Caco-2 (cell line): ENCODE results near the gene SDR39U1. TPM values are rescaled to one million over a fixed set of nuclear protein-coding genes. Genes with fewer than 3 reads are reported as not detected.
A peak's percentile ranks its signal among the peaks of the same experiment; 100 is the strongest.

Source experiments
- BruUV-seq: library from RNA; stranded (reverse); fragments of 400-500 nt; replicated peaks from 2 replicates; lab custom pipeline; 2021; lab: Mats Ljungman, UMichigan
- CTCF ChIA-PET: fragments of 300-600 bp; sonication (Branson Sonifier 250); formaldehyde crosslinking; loops from one replicate; lab custom pipeline; 2022; ENCODE audit warnings: antibody characterized with exemption; lab: Charles Lee
- POLR2A ChIA-PET: fragments of 300-600 bp; sonication (Branson Sonifier 250); formaldehyde crosslinking; loops from one replicate; lab custom pipeline; 2022; ENCODE audit warnings: antibody characterized with exemption; lab: Charles Lee
- DNase-seq, 2 experiments: peaks; one replicate each; pipeline versions ENCODE4 v3.0.0 to v3.0.0-alpha.2; 2020 to 2022
- H3K27me3 ChIP-seq: replicated peaks from 2 replicates; pipeline ENCODE4 v1.6.0; 2011; ENCODE audit warnings: low read length; ENCODE audit not compliant: control insufficient read depth, insufficient read depth
- H3K36me3 ChIP-seq: 2 replicates; pipeline ENCODE4 v1.5.1; 2011; ENCODE audit warnings: low read length; ENCODE audit not compliant: control insufficient read depth, insufficient read depth
- H3K4me1 ChIP-seq: fragments of 250-450 bp; sonication (Bioruptor Pico); 2 replicates; pipeline ENCODE4 v1.5.1; 2020; ENCODE audit warnings: mild to moderate bottlenecking
- H3K4me3 ChIP-seq: 2 replicates; pipeline ENCODE4 v1.5.1; 2011; ENCODE audit warnings: low read depth, mild to moderate bottlenecking, control low read depth, low read length
- H3K9me3 ChIP-seq: fragments of 250-450 bp; sonication (Bioruptor Pico); 2 replicates; pipeline ENCODE4 v1.5.1; 2020; ENCODE audit warnings: mild to moderate bottlenecking, moderate library complexity
- H3K27ac Mint-ChIP-seq: one replicate; pipeline ENCODE4 v1.8.0; 2022; ENCODE audit warnings: mixed read lengths; ENCODE audit not compliant: unreplicated experiment
- H3K27me3 Mint-ChIP-seq: one replicate; pipeline ENCODE4 v1.8.0; 2022; ENCODE audit warnings: mixed read lengths; ENCODE audit not compliant: insufficient read depth, unreplicated experiment
- H3K36me3 Mint-ChIP-seq: one replicate; pipeline ENCODE4 v1.8.0; 2022; ENCODE audit warnings: mild to moderate bottlenecking, mixed read lengths; ENCODE audit not compliant: insufficient read depth, unreplicated experiment
- H3K4me1 Mint-ChIP-seq: one replicate; pipeline ENCODE4 v1.8.0; 2022; ENCODE audit warnings: low read depth, mixed read lengths; ENCODE audit not compliant: unreplicated experiment
- H3K4me3 Mint-ChIP-seq: one replicate; pipeline ENCODE4 v1.8.0; 2022; ENCODE audit warnings: mild to moderate bottlenecking, moderate library complexity, mixed read lengths; ENCODE audit not compliant: unreplicated experiment
- H3K9me3 Mint-ChIP-seq: one replicate; pipeline ENCODE4 v1.8.0; 2022; ENCODE audit warnings: mixed read lengths; ENCODE audit not compliant: unreplicated experiment
- CTCF ChIP-seq, 2 experiments: fragments of 200-600 bp in 1 of 2; IDR thresholded peaks; 1 replicate in 1 of 2; 2 replicates in 1 of 2; pipeline versions ENCODE4 v1.5.1 to v1.8.0; 2011 to 2022; ENCODE audit warnings: antibody characterized with exemption in 1 of 2, control low read depth in 1 of 2, inconsistent platforms in 1 of 2, low read depth in 1 of 2, low read length in 1 of 2, mild to moderate bottlenecking in 1 of 2, moderate library complexity in 1 of 2; ENCODE audit not compliant: insufficient read depth in 1 of 2, severe bottlenecking in 1 of 2, unreplicated experiment in 1 of 2
- intact Hi-C: fragments of 100-400 bp; cut with micrococcal nuclease; formaldehyde crosslinking; loops from one replicate; pipeline ENCODE4 v1.10.0; 2022; ENCODE audit not compliant: unreplicated experiment
- total RNA-seq: library from RNA; stranded (reverse); gene quantifications from 2 replicates; pipeline ENCODE4 v1.2.3, GENCODE V29; 2022

Gene SDR39U1
- total RNA-seq, 1 experiment from 2014 or later = 44.1 TPM

DNA sequence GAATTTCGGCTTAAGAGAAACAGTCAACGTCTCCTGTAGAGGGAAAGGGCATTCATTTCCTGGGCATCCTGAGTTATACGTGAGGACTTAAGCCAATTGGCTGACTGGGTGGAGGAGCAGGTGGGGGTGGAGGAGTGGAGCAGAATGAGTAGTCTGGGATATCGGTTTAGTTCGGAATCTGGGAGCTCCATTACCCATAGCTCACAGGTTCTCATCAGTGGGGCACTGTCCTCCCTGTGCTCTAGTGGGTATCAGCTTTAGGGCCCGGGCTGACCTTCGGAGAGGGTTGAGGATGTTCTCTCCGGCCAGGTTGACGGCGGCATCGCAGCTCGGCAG, 704 bp downstream of the SDR39U1 start:
- Mint-ChIP-seq H3K4me1 (peaks cover 8% of the 10 kb centered on the region), H3K4me3 (peak overlapping the region; percentile 81), H3K36me3 (peaks cover 47% of the 10 kb centered on the region), H3K27me3 (no peaks in the 10 kb centered on the region), H3K27ac (peak overlapping the region; percentile 94), H3K9me3 (no peaks in the 10 kb centered on the region)
- no peaks in the 10 kb centered on the region; the same call in 1 of the 2 replicates for H3K4me1 ChIP-seq
- ChIA-PET POLR2A (interaction anchor here (0.5 to 2.3 kb wide), 11 partner anchors 10 to 253 kb away, joined by 3 to 8 read pairs (median 5); partner anchors contain the start of genes CBLN3, CHMP4A, IPO4 and KHNYN), CTCF (interaction anchor here (1.0 to 1.6 kb wide), 7 partner anchors 10 to 134 kb away, joined by 3 to 27 read pairs (median 6); partner anchors contain the start of genes CBLN3, CIDEB and KHNYN)
- peak overlapping the region; percentile 76 for H3K4me3 ChIP-seq
- intact Hi-C loops = no loop called here
- H3K27me3 ChIP-seq = no peaks in the 10 kb centered on the region
- H3K36me3 ChIP-seq = peaks cover 3% of the 10 kb centered on the region
- BruUV-seq = no TSS peak
- TF ChIP-seq CTCF (IDR thresholded peaks at IDR 0.05; ENCODE audit: insufficient read depth in 1 of 2, low read depth in 1 of 2, low read length in 1 of 2, severe bottlenecking in 1 of 2, unreplicated experiment in 1 of 2) = no peak
- no peaks in the 10 kb centered on the region for H3K9me3 ChIP-seq
- DNase-seq = no peak

- BruUV-seq = TSS peak; percentile 52
- no peaks in the 10 kb centered on the region for H3K27me3 Mint-ChIP-seq
- Histone ChIP-seq H3K36me3 (peaks cover 3% of the 10 kb centered on the region), H3K9me3 (no peaks in the 10 kb centered on the region), H3K4me3 (peak overlapping the region; percentile 76), H3K4me1 (no peaks in the 10 kb centered on the region; the same call in 1 of the 2 replicates), H3K27me3 (no peaks in the 10 kb centered on the region)
- H3K4me1 Mint-ChIP-seq = peaks cover 8% of the 10 kb centered on the region
- POLR2A ChIA-PET = interaction anchor here (0.5 to 2.3 kb wide), 11 partner anchors 10 to 253 kb away, joined by 3 to 8 read pairs (median 5); partner anchors contain the start of genes CBLN3, CHMP4A, IPO4 and KHNYN
- peak overlapping the region; percentile 94 for H3K27ac Mint-ChIP-seq
- CTCF ChIA-PET = interaction anchor here (1.0 to 1.6 kb wide), 7 partner anchors 10 to 133 kb away, joined by 3 to 27 read pairs (median 6); partner anchors contain the start of genes CBLN3, CIDEB and KHNYN
- no peaks in the 10 kb centered on the region for H3K9me3 Mint-ChIP-seq
- intact Hi-C loops = no loop called here
- DNase-seq = no peak
- H3K4me3 Mint-ChIP-seq = peak overlapping the region; percentile 81
- TF ChIP-seq CTCF (IDR thresholded peaks at IDR 0.05; ENCODE audit: insufficient read depth in 1 of 2, low read depth in 1 of 2, low read length in 1 of 2, severe bottlenecking in 1 of 2, unreplicated experiment in 1 of 2) = no peak
- H3K36me3 Mint-ChIP-seq = peaks cover 51% of the 10 kb centered on the region
Observed at GRCh38 chr14:24441485-24441884, 1.1 kb downstream of the SDR39U1 start.

DNA sequence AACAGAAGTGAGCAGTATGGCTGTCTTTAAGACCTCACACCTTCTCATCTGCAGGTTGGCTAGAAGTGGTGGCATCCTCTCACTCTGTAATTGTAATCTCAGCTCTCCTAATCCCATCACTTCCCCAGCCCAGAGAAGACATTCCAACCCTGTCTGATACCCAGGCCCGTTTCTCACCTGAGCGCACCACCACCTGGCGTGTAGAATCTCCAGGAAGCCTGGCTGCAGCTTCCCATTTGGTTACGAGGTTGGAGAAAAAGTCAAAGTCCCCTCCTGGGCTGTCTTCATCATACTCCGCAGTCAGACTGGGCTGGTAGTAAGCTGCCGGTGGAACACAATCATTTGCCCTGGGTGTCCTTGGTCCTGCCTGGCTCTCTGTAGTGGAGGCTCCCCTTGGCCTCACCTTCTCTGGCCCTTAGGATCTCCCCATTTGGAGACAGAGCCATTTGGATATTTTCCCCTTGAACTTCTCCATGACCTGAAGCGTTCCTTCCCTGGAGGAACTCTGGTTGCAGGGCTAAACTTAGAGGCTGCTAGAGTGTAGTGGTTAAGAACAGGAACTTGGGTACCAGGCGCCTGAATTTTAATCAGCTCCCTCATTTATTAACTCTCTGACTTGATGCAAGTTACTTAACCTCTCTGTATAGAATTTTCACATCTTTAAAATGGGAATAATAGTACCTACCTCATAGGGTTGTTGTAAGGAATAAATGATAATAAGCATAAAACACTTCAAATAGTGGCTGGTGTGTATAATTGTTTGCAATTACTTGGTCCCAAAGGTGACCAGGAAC, 1.8 kb downstream of the SDR39U1 start:
- H3K4me1 Mint-ChIP-seq = peaks cover 8% of the 10 kb centered on the region
- Histone ChIP-seq H3K4me3 (no peak overlapping the region), H3K4me1 (no peaks in the 10 kb centered on the region; the same call in 1 of the 2 replicates), H3K27me3 (no peaks in the 10 kb centered on the region), H3K9me3 (no peaks in the 10 kb centered on the region), H3K36me3 (peaks cover 4% of the 10 kb centered on the region)
- H3K27ac Mint-ChIP-seq = no peak overlapping the region
- no TSS peak for BruUV-seq
- CTCF ChIA-PET = interaction anchor here (0.6 to 1.6 kb wide), 3 partner anchors 14 to 1811 kb away, joined by 3 to 6 read pairs (median 4); partner anchors contain the start of gene CIDEB
- no peak for DNase-seq
- H3K27me3 Mint-ChIP-seq = no peaks in the 10 kb centered on the region
- no peak for TF ChIP-seq CTCF (IDR thresholded peaks at IDR 0.05; ENCODE audit: insufficient read depth in 1 of 2, low read depth in 1 of 2, low read length in 1 of 2, severe bottlenecking in 1 of 2, unreplicated experiment in 1 of 2)
- no peaks in the 10 kb centered on the region for H3K9me3 Mint-ChIP-seq
- intact Hi-C loops = no loop called here
- POLR2A ChIA-PET = interaction anchor here (2.3 kb wide), 1 partner anchor 11 kb away, joined by 7 read pairs; the partner anchor contains the start of genes CBLN3 and KHNYN
- peak overlapping the region; percentile 81 for H3K4me3 Mint-ChIP-seq
- H3K36me3 Mint-ChIP-seq = peaks cover 52% of the 10 kb centered on the region
